NCI-H146 treated with DMSO at 0.1 percent for 48 hours (cell line): Measurements from ENCODE around the gene LRRC32.
A peak's percentile ranks its signal among the peaks of the same experiment; 100 is the strongest.

ENCODE experiments used
- DNase-seq: peaks from one replicate; lab custom pipeline; 2025; ENCODE audit not compliant: unreplicated experiment; lab: John Stamatoyannopoulos, UW

Gene LRRC32

GRCh38 chr11:76664578-76665061, 5.9 kb downstream of the LRRC32 start:
- no peak for DNase-seq

GRCh38 chr11:76663912-76664440, 6.6 kb downstream of the LRRC32 start:
- DNase-seq = no peak

- no peak for DNase-seq
These were observed 7.1 kb downstream of the LRRC32 start for GRCh38 chr11:76663486-76663810.

- DNase-seq = no peak
These were observed 7.7 kb downstream of the LRRC32 start for GRCh38 chr11:76662656-76663485.

- no peak for DNase-seq
These were observed 8.6 kb downstream of the LRRC32 start for GRCh38 chr11:76661834-76662434.

- no peak for DNase-seq
These were observed 9.2 kb downstream of the LRRC32 start for GRCh38 chr11:76661306-76661751.

GRCh38 chr11:76660533-76661305, 9.8 kb downstream of the LRRC32 start:
- DNase-seq = no peak

- DNase-seq = no peak
These were observed 10.6 kb downstream of the LRRC32 start for GRCh38 chr11:76659672-76660532.

GRCh38 chr11:76658651-76659650, 11.6 kb downstream of the LRRC32 start:
- DNase-seq = no peak

GRCh38 chr11:76658231-76658630, 12.3 kb downstream of the LRRC32 start:
- no peak for DNase-seq

- DNase-seq = no peak
These were observed 13.1 kb downstream of the LRRC32 start for GRCh38 chr11:76657187-76658170.

- no peak for DNase-seq
These were observed 13.9 kb downstream of the LRRC32 start for GRCh38 chr11:76656571-76657081.

- no peak for DNase-seq
These were observed 14.5 kb downstream of the LRRC32 start for GRCh38 chr11:76656050-76656531.

GRCh38 chr11:76655501-76656049, 15.0 kb downstream of the LRRC32 start:
- DNase-seq = peak; percentile 25

GRCh38 chr11:76654980-76655379, 15.6 kb downstream of the LRRC32 start:
- DNase-seq = no peak

- DNase-seq = no peak
These were observed 16.2 kb downstream of the LRRC32 start for GRCh38 chr11:76654298-76654851.

- no peak for DNase-seq
These were observed 16.8 kb downstream of the LRRC32 start for GRCh38 chr11:76653674-76654284.
